SK-N-SH treated with all-trans-retinoic acid at 6 μM for 48 hours (cell line): Measurements from ENCODE around the gene DCAF7.

Source experiments
- ATAC-seq: fragments of 200-7000 bp; cut with Tn5 transposase; 3 replicates; pipeline ENCODE4 v1.9.1; 2020; ENCODE audit warnings: mild to moderate bottlenecking, moderate library complexity
- ARNTL ChIP-seq: fragments of 450-650 bp; formaldehyde crosslinking; IDR thresholded peaks from 2 replicates; pipeline ENCODE4 v1.5.0; 2020; ENCODE audit warnings: low read depth, mild to moderate bottlenecking, moderate library complexity, borderline replicate concordance
- BACH2 ChIP-seq: fragments of 250-450 bp; sonication (Bioruptor Pico); IDR thresholded peaks from 2 replicates; pipeline ENCODE4 v1.9.0; 2021; ENCODE audit warnings: mild to moderate bottlenecking, borderline replicate concordance
- CREB5 ChIP-seq: fragments of 250-450 bp; sonication (Bioruptor Pico); IDR thresholded peaks from 2 replicates; pipeline ENCODE4 v1.5.1; 2020; ENCODE audit warnings: low read depth, mild to moderate bottlenecking, moderate library complexity
- CSDC2 ChIP-seq: fragments of 250-450 bp; sonication (Bioruptor Pico); IDR thresholded peaks from 2 replicates; pipeline ENCODE4 v1.5.0; 2020; ENCODE audit warnings: mild to moderate bottlenecking, moderate library complexity
- CSRNP3 ChIP-seq: fragments of 250-450 bp; sonication (Bioruptor Pico); IDR thresholded peaks from 2 replicates; pipeline ENCODE4 v1.5.1; 2021; ENCODE audit warnings: mild to moderate bottlenecking, moderate library complexity
- ESRRG ChIP-seq: fragments of 250-450 bp; sonication (Bioruptor Pico); IDR thresholded peaks from 2 replicates; pipeline ENCODE4 v1.6.1; 2021; ENCODE audit warnings: mild to moderate bottlenecking
- GLIS3 ChIP-seq: fragments of 250-450 bp; sonication (Bioruptor Pico); IDR thresholded peaks from 2 replicates; pipeline ENCODE4 v1.5.0; 2020; ENCODE audit warnings: mild to moderate bottlenecking, moderate library complexity
- ISL1 ChIP-seq: fragments of 250-450 bp; sonication (Bioruptor Pico); IDR thresholded peaks from 2 replicates; pipeline ENCODE4 v2.1.2; 2022; ENCODE audit warnings: mild to moderate bottlenecking, moderate library complexity
- OSR1 ChIP-seq: fragments of 250-450 bp; sonication (Bioruptor Pico); IDR thresholded peaks from 2 replicates; pipeline ENCODE4 v1.8.0; 2022; ENCODE audit warnings: moderate library complexity, mild to moderate bottlenecking, inconsistent platforms
- POU6F1 ChIP-seq: fragments of 250-450 bp; sonication (Bioruptor Pico); IDR thresholded peaks from 2 replicates; pipeline ENCODE4 v1.8.0; 2021; ENCODE audit warnings: low read depth, mild to moderate bottlenecking, moderate library complexity, borderline replicate concordance
- RARB ChIP-seq: fragments of 250-450 bp; sonication (Bioruptor Pico); IDR thresholded peaks from 2 replicates; pipeline ENCODE4 v1.8.0; 2021; ENCODE audit warnings: mild to moderate bottlenecking, moderate library complexity
- SNAI2 ChIP-seq: fragments of 250-450 bp; sonication (Bioruptor Pico); IDR thresholded peaks from 2 replicates; pipeline ENCODE4 v1.5.0; 2020; ENCODE audit warnings: mild to moderate bottlenecking, moderate library complexity
- TCF4 ChIP-seq: fragments of 250-450 bp; sonication (Bioruptor Pico); IDR thresholded peaks from 2 replicates; pipeline ENCODE4 v1.8.0; 2021; ENCODE audit warnings: mild to moderate bottlenecking, moderate library complexity, borderline replicate concordance
- TSHZ2 ChIP-seq: fragments of 250-450 bp; sonication (Bioruptor Pico); IDR thresholded peaks from 2 replicates; pipeline ENCODE4 v1.5.0; 2020; ENCODE audit warnings: mild to moderate bottlenecking, moderate library complexity
- ZC3H10 ChIP-seq: fragments of 250-450 bp; sonication (Bioruptor Pico); IDR thresholded peaks from 2 replicates; pipeline ENCODE4 v1.5.1; 2021; ENCODE audit warnings: mild to moderate bottlenecking, moderate library complexity
- ZFP3 ChIP-seq: fragments of 250-450 bp; sonication (Bioruptor Pico); IDR thresholded peaks from 2 replicates; pipeline ENCODE4 v1.5.0; 2020; ENCODE audit warnings: mild to moderate bottlenecking, moderate library complexity
- ZFP30 ChIP-seq: fragments of 450-650 bp; formaldehyde crosslinking; IDR thresholded peaks from 2 replicates; pipeline ENCODE4 v1.5.0; 2022; ENCODE audit warnings: mild to moderate bottlenecking, moderate library complexity
- ZNF565 ChIP-seq: fragments of 450-650 bp; formaldehyde crosslinking; conservative IDR thresholded peaks from 2 replicates; pipeline ENCODE4 v1.5.0; 2020; ENCODE audit warnings: low read depth, mild to moderate bottlenecking, moderate library complexity
- ZNF70 ChIP-seq: fragments of 450-650 bp; formaldehyde crosslinking; IDR thresholded peaks from 2 replicates; pipeline ENCODE4 v1.5.0; 2020; ENCODE audit warnings: mild to moderate bottlenecking, moderate library complexity
- ZNF8 ChIP-seq: fragments of 450-650 bp; formaldehyde crosslinking; IDR thresholded peaks from 2 replicates; pipeline ENCODE4 v1.5.0; 2020; ENCODE audit warnings: mild to moderate bottlenecking, moderate library complexity

Gene DCAF7

GRCh38 chr17:63640038-63640437 lies 89.8 kb downstream of the DCAF7 start:
- ATAC-seq: no peak
- TF ChIP-seq ARNTL (CRISPR knock-in tag) (no peak), SNAI2 (no peak), TCF4 (CRISPR knock-in tag) (no peak), OSR1 (CRISPR knock-in tag) (no peak), ISL1 (CRISPR knock-in tag) (no peak), CSDC2 (CRISPR knock-in tag) (no peak), GLIS3 (CRISPR knock-in tag) (no peak), ZC3H10 (CRISPR knock-in tag) (no peak), ZFP3 (CRISPR knock-in tag) (no peak), ZNF70 (no peak), BACH2 (CRISPR knock-in tag) (no peak), ZNF8 (CRISPR knock-in tag) (no peak), CSRNP3 (CRISPR knock-in tag) (no peak), CREB5 (CRISPR knock-in tag) (no peak), ESRRG (CRISPR knock-in tag) (no peak), ZNF565 (CRISPR knock-in tag) (no peak), ZFP30 (CRISPR knock-in tag) (no peak)
- TF ChIP-seq, all 23 proteins: peak for 0

- TF ChIP-seq ESRRG (CRISPR knock-in tag) (no peak), RARB (CRISPR knock-in tag) (no peak), ZFP30 (CRISPR knock-in tag) (no peak), SNAI2 (no peak), ZNF70 (no peak), TSHZ2 (no peak), OSR1 (CRISPR knock-in tag) (no peak), ISL1 (CRISPR knock-in tag) (no peak), ZFP3 (CRISPR knock-in tag) (no peak), POU6F1 (no peak), ARNTL (CRISPR knock-in tag) (no peak)
- no peak for ATAC-seq
These were observed 91.6 kb downstream of the DCAF7 start for GRCh38 chr17:63641692-63642448.
